Type B pancreatic cell (in vitro differentiated cells): ENCODE measurements around the gene ZNRF1. TPM values are rescaled to one million over a fixed set of nuclear protein-coding genes. Genes with fewer than 3 reads are reported as not detected.
A peak's percentile ranks its signal among the peaks of the same experiment; 100 is the strongest.

Source experiments
- DNase-seq: peaks from one replicate; pipeline ENCODE4 v3.0.0; 2021; ENCODE audit warnings: mixed read lengths; ENCODE audit not compliant: unreplicated experiment; ENCODE audit errors: extremely low spot score
- H3K27ac Mint-ChIP-seq: 2 replicates; pipeline ENCODE4 v1.8.0; 2021; ENCODE audit warnings: mild to moderate bottlenecking, mixed read lengths
- H3K27me3 Mint-ChIP-seq: 2 replicates; pipeline ENCODE4 v1.8.0; 2021; ENCODE audit warnings: mixed read lengths
- H3K36me3 Mint-ChIP-seq: 2 replicates; pipeline ENCODE4 v1.8.0; 2021; ENCODE audit warnings: mixed read lengths
- H3K4me1 Mint-ChIP-seq: one replicate; pipeline ENCODE4 v1.8.0; 2021; ENCODE audit warnings: mixed read lengths; ENCODE audit not compliant: unreplicated experiment
- H3K4me3 Mint-ChIP-seq: 2 replicates; pipeline ENCODE4 v1.8.0; 2021; ENCODE audit warnings: mild to moderate bottlenecking, mixed read lengths
- H3K9me3 Mint-ChIP-seq: 2 replicates; pipeline ENCODE4 v1.8.0; 2021; ENCODE audit warnings: mixed read lengths
- CTCF ChIP-seq: fragments of 200-600 bp; sonication (generic); conservative IDR thresholded peaks from 2 replicates; pipeline ENCODE4 v1.5.0; 2021; ENCODE audit warnings: antibody characterized with exemption, mild to moderate bottlenecking
- total RNA-seq: library from RNA; stranded (reverse); gene quantifications from 2 replicates; pipeline ENCODE4 v1.2.1, GENCODE V29; 2021; ENCODE audit warnings: low replicate concordance

The ZNRF1 gene
- total RNA-seq, 1 donor from 2014 or later, result 49.2 TPM

GRCh38 chr16:75045424-75045823, 46.6 kb downstream of the ZNRF1 start:
- Mint-ChIP-seq H3K4me3 (no peak overlapping the region), H3K27ac (no peak overlapping the region), H3K9me3 (no peaks in the 10 kb centered on the region), H3K36me3 (peaks cover 12% of the 10 kb centered on the region), H3K27me3 (no peaks in the 10 kb centered on the region), H3K4me1 (peaks cover 5% of the 10 kb centered on the region)
- TF ChIP-seq CTCF, result no peak
- DNase-seq, result no peak

- peaks cover 17% of the 10 kb centered on the region for H3K36me3 Mint-ChIP-seq
- TF ChIP-seq CTCF, result no peak
- H3K9me3 Mint-ChIP-seq, result peaks cover 4% of the 10 kb centered on the region
- H3K27ac Mint-ChIP-seq, result no peak overlapping the region
- H3K4me3 Mint-ChIP-seq, result no peak overlapping the region
- no peaks in the 10 kb centered on the region for H3K27me3 Mint-ChIP-seq
- peaks cover 11% of the 10 kb centered on the region for H3K4me1 Mint-ChIP-seq
- DNase-seq, result no peak
Measured at GRCh38 chr16:75048054-75048453, 49.2 kb downstream of the ZNRF1 start.

- no peak for DNase-seq
- Mint-ChIP-seq H3K4me1 (peaks cover 11% of the 10 kb centered on the region), H3K4me3 (no peak overlapping the region), H3K9me3 (peaks cover 4% of the 10 kb centered on the region), H3K36me3 (peaks cover 17% of the 10 kb centered on the region), H3K27me3 (no peaks in the 10 kb centered on the region), H3K27ac (no peak overlapping the region)
- TF ChIP-seq CTCF, result no peak
Measured at GRCh38 chr16:75048530-75048929, 49.7 kb downstream of the ZNRF1 start.

GRCh38 chr16:75052481-75053202, 53.8 kb downstream of the ZNRF1 start:
- H3K4me1 Mint-ChIP-seq, result peaks cover 29% of the 10 kb centered on the region
- no peak for TF ChIP-seq CTCF

GRCh38 chr16:75053791-75054555, 55.1 kb downstream of the ZNRF1 start:
- H3K36me3 Mint-ChIP-seq, result peaks cover 17% of the 10 kb centered on the region
- peaks cover 8% of the 10 kb centered on the region for H3K9me3 Mint-ChIP-seq
- no peak for DNase-seq
- peak overlapping the region; percentile 40 for H3K27ac Mint-ChIP-seq
- no peaks in the 10 kb centered on the region for H3K27me3 Mint-ChIP-seq
- TF ChIP-seq CTCF, result no peak
- H3K4me3 Mint-ChIP-seq, result peak overlapping the region; percentile 34
- H3K4me1 Mint-ChIP-seq, result peaks cover 36% of the 10 kb centered on the region

More at GRCh38 chr16:75052481-75053202, 53.8 kb downstream of the ZNRF1 start:
- peaks cover 8% of the 10 kb centered on the region for H3K9me3 Mint-ChIP-seq
- H3K27ac Mint-ChIP-seq, result no peak overlapping the region
- DNase-seq, result no peak
- no peaks in the 10 kb centered on the region for H3K27me3 Mint-ChIP-seq
- no peak overlapping the region for H3K4me3 Mint-ChIP-seq
- peaks cover 21% of the 10 kb centered on the region for H3K36me3 Mint-ChIP-seq
